GM15510 (cell line): ENCODE results near the gene ELOA.

Experiments
- POLR2A ChIP-seq: IDR thresholded peaks from 3 replicates; pipeline ENCODE4 v1.6.1; 2011; ENCODE audit warnings: borderline replicate concordance; ENCODE audit not compliant: insufficient read length; ENCODE audit errors: extremely low read depth

The ELOA gene

GRCh38 chr1:23757812-23758211 is 14.5 kb downstream of the ELOA start:
- TF ChIP-seq POLR2A = no peak

- no peak for TF ChIP-seq POLR2A
These were observed 16.0 kb downstream of the ELOA start for GRCh38 chr1:23759277-23759676.

- no peak for TF ChIP-seq POLR2A
These were observed 19.8 kb downstream of the ELOA start for GRCh38 chr1:23763041-23763577.

GRCh38 chr1:23768733-23769132 is 25.5 kb downstream of the ELOA start:
- TF ChIP-seq POLR2A = no peak

- TF ChIP-seq POLR2A = no peak
These were observed 29.0 kb downstream of the ELOA start for GRCh38 chr1:23772049-23772853.

GRCh38 chr1:23772854-23773242 is 29.6 kb downstream of the ELOA start:
- no peak for TF ChIP-seq POLR2A

- TF ChIP-seq POLR2A = no peak
These were observed 31.1 kb downstream of the ELOA start for GRCh38 chr1:23774174-23774880.

GRCh38 chr1:23776217-23776616 is 32.9 kb downstream of the ELOA start:
- no peak for TF ChIP-seq POLR2A

GRCh38 chr1:23777979-23778814 is 34.9 kb downstream of the ELOA start, which contains the start of gene PITHD1:
Gene PITHD1, plus strand, starts transcription at chr1:23778418. Its CDS starts 98 bp downstream, at chr1:23778516.
- TF ChIP-seq POLR2A = peak; percentile 98

- TF ChIP-seq POLR2A = no peak
These were observed 36.6 kb downstream of the ELOA start for GRCh38 chr1:23779826-23780371.

GRCh38 chr1:23784846-23785245 is 41.6 kb downstream of the ELOA start:
- no peak for TF ChIP-seq POLR2A

- no peak for TF ChIP-seq POLR2A
These were observed 44.4 kb downstream of the ELOA start for GRCh38 chr1:23787701-23788100.

GRCh38 chr1:23788695-23789094 is 45.4 kb downstream of the ELOA start:
- no peak for TF ChIP-seq POLR2A
